ENCODE data around the gene CAMK2N2.

Gene CAMK2N2

DNA sequence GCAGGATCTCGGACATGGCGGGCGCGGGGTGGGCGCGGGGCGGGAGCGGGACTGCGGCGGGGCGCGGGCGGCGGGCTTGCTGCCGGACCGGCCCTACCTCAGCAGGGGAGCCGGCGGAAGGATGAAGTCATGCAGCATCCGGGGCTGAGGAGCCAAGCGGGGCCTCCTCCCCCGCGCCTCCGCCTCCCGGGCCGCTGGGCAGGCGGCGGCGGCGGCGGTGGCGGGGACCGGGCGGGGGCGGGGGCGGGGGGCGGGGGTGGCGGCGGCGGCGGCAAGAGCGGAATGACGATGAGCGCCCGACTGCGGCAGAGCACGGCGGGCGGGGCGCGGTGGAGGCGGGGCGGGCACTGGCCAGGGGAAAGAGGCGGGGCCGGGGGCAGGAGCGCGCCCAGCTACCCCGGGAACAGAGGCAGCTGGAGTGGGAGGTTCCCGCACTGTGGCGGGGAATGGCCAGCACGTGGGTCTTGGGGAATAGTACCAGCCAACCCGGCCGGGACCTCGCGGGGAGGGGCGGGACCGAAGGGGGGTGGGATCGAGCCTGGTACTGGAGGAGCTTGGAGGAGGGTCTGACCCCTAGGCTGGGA is at the start of gene CAMK2N2:
CAMK2N2 (minus strand) TSS at position 284 of the 584 bp plus-strand sequence; CDS start at position 16, 268 bp downstream.
- DNase-seq (ENCODE audit: extremely low spot score, insufficient read length, low read depth) (no peak), FAIRE-seq (no peak)

DNA sequence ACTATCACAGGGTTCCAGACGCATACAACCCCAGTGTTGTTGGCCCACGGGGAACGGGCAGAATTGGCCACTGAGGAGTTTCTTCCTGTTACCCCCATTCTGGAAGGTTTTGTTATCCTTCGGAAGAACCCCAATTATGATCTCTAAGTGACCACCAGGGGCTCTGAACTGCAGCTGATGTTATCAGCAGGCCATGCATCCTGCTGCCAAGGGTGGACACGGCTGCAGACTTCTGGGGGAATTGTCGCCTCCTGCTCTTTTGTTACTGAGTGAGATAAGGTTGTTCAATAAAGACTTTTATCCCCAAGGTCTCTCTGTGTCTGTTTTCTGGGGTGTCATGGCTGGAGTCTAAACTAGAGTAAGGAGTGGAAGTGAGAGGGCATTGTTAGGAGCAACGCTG is 47.4 kb upstream of the CAMK2N2 start:
- no peak for DNase-seq (ENCODE audit: extremely low spot score, insufficient read length, low read depth)
- no peak for FAIRE-seq

DNA sequence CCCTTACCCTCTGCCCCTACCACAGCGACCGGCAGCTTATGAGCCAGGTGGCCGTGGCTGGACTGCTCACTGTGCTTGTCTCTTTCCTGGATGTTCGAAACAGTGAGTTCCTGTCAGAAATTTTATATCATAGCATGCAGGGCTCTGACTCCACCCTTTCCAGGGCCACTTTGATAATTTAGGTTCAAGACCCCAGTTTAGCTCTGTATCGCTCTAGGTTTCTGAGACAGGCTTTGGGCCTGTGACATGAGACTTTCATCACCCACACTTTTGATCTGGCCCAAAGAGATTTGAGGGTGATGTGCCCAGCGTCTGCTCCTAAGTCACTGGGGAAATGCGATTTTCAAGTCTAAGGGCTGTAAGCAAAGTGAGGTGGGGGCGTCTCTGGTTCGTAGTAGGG is 46.6 kb upstream of the CAMK2N2 start:
- no peak for DNase-seq (ENCODE audit: extremely low spot score, insufficient read length, low read depth)
- FAIRE-seq: no peak

DNA sequence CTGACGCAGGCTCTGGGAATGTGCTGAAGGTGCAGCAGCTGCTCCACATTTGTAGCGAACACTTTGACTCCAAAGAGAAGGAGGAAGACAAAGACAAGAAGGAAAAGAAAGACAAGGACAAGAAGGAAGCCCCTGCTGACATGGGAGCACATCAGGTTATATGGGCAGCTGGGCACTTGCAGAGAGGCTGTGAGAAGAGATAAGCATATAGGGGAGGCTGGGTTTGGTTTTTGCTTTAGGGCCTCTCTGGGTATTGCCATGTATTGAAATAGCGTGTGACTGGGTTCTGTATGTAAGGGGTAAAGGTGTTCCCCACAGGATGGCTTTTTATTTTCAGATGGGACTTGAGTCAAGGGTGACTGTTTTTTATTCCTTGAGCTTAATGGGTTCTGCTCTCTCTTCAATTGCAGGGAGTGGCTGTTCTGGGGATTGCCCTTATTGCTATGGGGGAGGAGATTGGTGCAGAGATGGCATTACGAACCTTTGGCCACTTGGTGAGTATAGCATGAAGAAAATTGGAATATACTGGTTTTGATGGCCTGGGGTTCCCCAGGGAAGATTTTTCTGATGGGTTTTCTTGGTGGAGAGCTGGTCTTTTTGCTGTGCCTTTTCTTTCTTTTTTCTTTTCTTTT is 45.1 kb upstream of the CAMK2N2 start:
- no peak for FAIRE-seq
- DNase-seq (ENCODE audit: extremely low spot score, insufficient read length, low read depth): no peak

DNA sequence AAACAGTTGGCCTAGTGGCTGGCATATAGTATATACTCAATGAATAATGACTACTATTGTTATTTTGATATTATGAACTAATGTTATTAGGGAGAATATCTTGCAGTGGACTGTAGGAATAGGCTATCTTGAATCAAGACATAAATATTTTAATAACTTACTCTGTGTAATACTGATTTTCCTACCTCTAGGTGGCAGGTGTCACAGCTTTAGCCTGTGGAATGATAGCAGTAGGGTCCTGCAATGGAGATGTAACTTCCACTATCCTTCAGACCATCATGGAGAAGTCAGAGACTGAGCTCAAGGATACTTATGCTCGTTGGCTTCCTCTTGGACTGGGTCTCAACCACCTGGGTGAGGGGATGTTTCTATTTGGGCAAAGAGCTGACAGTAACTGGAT is 44.2 kb upstream of the CAMK2N2 start:
- FAIRE-seq (no peak), DNase-seq (ENCODE audit: extremely low spot score, insufficient read length, low read depth) (no peak)

DNA sequence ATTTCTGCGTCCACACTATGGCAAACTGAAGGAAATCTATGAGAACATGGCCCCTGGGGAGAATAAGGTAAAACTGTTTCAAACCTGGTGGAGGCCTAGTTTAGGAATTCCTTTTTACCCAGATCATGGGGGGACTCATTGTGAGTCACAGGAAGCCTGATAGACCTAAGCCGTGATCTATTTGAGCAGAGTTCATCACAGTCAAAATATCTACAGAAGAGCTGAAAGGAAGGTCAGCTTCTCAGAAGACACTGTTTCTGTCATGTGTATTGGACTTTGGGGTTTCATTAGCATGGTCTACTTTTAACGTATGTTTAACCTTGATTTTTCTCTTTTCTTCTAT is 39.0 kb upstream of the CAMK2N2 start:
- DNase-seq (ENCODE audit: extremely low spot score, insufficient read length, low read depth): no peak
- FAIRE-seq: no peak

DNA sequence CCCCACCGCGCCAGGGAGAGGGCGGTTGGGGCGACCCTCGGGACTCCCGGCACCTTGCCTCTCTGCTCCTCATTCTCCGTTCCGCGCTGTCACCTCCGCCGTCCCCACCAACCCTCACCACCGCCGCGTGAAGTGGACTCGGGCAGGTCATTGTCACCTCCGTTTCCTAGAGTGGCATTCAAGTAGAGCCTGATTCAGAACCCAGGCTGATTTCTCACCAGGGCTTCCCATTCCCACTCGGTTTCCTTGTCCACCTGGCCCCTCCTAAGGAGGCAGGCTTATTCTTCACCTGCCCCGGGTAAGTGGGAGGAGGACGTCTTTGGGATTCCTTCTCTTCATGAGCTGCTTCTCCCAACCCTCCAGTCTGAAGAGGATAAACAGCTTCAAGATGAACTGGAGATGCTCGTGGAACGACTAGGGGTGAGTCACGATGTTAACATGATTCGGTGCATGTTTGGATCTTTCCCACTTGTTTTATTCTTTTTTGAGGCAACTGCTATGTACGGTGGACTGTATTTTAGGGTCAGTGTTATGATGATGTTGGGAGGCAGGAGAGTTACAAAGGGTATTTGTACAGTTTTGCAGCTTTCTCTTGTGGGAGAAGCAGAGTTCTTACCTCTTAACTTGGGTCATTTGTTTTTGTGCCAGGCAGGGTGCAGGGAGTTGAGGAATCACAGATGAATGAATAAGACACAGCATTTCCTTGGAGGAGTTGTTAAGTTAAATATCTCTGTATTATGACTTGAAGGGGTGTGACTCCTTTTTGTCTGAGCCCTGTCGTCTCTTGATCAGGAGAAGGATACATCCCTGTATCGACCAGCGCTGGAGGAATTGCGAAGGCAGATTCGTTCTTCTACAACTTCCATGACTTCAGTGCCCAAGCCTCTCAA is 38.4 kb upstream of the CAMK2N2 start:
- no peak for FAIRE-seq
- no peak for DNase-seq (ENCODE audit: extremely low spot score, insufficient read length, low read depth)

DNA sequence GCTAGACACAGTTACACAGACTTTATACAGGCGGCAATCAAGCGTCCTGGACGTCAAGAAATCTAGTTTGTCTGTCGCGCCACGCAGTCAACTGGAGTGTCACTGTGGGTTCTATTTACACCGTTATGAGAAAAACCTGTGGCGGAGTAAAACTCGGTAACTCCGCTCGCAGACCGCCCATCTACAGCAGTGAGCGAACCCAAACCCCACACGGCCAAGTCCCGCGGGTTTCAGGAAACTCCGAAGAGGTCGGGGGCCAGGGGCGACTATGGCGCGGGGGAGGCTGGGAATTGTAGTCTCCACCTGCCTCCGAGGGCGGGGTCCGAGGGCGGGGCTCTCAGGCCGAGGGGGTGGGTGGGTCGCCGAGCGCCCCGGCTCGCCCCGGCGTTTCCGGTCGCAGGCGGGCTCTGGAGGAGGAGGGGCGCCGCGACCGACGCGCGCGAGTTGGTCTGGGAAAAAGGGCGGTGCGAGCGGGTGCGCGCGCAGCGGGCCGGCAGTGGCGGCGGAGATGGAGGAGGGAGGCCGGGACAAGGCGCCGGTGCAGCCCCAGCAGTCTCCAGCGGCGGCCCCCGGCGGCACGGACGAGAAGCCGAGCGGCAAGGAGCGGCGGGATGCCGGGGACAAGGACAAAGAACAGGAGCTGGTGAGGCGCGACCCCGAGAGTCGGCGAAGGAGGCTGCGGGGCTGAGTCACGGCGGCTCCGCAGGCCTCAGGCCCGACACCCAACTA is 37.6 kb upstream of the CAMK2N2 start, which contains the start of gene PSMD2:
PSMD2 (plus strand) TSS at position 483 of the 729 bp plus-strand sequence; CDS start at position 509, 26 bp downstream.
- peak; percentile 98 for DNase-seq (ENCODE audit: extremely low spot score, insufficient read length, low read depth)
- peak; percentile 88 for FAIRE-seq

DNA sequence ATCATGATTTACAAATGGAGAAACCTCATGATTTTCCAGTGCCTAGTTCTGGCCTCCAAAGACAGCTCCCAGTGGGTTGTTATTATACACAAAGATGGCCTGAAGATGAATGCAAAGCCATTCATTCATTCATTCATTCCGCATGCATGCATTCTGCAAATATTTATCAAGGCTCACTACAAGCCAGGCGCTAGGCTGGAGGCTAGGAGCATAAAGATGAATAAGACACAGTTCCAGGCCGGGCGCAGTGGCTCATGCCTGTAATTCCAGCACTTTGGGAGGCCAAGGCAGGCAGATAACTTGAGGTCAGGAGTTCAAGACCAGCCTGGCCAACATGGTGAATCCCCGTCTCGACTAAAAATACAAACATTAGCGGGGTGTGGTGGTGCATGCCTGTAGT is 35.3 kb upstream of the CAMK2N2 start:
- FAIRE-seq (no peak), DNase-seq (ENCODE audit: extremely low spot score, insufficient read length, low read depth) (no peak)

DNA sequence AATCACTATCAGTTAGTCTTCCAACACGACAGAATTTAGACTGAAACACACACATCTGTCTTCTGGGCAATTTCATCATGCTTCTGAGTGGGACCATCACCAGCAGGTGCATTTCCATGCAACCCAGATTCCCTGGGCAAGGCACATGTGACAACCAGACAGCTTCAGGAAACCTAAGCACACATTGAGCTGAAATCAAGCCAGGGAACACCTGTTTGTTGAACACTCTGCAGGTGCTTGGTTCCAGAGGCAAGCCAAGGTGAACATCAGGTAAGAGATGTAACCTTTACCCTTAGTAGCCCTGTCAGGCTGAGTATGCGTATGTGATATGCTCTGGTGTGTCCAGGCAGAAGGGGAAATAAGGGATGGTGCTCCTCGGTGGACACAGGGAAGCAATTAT is 34.4 kb upstream of the CAMK2N2 start:
- FAIRE-seq (no peak), DNase-seq (ENCODE audit: extremely low spot score, insufficient read length, low read depth) (no peak)

DNA sequence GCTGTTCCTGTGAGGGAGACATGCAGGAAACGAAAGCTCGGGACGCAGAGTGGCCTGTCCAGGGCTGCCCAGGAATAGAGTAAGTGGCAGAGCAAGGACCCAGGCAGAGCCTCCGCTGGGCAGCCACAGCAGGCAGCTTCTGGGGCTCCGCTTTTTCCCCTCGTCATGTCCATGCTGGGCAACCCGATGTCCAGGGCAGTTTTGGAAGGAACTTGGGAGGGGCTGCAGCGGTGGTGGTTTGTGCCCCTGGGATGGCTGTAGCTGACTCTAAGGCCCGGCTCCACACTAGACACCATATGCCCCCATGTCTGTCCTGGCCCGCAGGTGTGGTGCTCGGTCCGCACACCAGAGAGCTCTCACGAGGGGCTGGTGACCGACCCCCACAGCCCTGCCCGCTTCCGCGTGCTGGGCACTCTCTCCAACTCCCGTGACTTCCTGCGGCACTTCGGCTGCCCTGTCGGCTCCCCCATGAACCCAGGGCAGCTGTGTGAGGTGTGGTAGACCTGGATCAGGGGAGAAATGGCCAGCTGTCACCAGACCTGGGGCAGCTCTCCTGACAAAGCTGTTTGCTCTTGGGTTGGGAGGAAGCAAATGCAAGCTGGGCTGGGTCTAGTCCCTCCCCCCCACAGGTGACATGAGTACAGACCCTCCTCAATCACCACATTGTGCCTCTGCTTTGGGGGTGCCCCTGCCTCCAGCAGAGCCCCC is 30.5 kb upstream of the CAMK2N2 start:
- DNase-seq (ENCODE audit: extremely low spot score, insufficient read length, low read depth): no peak
- no peak for FAIRE-seq

DNA sequence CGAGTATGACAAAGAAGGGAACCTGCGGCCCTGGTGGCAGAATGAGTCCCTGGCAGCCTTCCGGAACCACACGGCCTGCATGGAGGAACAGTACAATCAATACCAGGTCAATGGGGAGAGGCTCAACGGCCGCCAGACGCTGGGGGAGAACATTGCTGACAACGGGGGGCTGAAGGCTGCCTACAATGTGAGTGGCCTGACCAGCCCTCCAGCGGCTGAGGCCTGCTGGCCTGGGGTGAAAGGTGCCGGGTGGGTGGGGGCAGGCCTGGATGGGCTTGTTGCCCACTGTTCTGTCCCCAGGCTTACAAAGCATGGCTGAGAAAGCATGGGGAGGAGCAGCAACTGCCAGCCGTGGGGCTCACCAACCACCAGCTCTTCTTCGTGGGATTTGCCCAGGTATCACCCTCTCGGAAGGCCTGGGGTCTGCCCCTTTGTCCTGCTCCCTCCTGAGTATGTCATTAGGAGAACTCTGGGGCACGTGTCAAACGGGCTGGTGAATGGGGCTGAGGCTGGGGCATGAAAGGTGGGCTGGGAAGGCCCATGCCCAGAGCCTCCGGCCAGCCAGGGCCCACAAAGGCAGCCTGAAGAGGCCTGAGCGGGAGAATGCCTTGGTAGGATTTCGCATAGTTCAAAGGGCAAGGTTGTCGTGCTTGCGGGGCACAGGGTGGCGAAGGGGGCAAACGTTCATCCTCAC is 29.8 kb upstream of the CAMK2N2 start:
- no peak for DNase-seq (ENCODE audit: extremely low spot score, insufficient read length, low read depth)
- FAIRE-seq: no peak

DNA sequence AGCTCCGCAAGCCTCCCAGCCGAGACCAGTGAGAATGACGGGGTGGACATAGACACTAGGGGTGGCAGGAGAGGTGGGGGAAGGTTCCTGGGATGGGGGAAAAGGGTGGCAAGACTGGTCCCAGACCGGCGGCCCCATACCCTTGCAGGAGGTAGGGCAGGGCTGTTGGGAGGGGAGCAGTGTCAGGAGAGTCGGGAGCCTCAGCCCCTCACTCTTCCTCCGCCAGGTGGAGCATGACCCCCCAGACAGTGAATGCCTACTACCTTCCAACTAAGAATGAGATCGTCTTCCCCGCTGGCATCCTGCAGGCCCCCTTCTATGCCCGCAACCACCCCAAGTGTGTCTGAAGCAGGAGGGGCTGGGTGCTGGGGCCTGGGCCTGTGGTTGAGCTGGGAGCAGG is 29.0 kb upstream of the CAMK2N2 start:
- DNase-seq (ENCODE audit: extremely low spot score, insufficient read length, low read depth) (no peak), FAIRE-seq (no peak)

DNA sequence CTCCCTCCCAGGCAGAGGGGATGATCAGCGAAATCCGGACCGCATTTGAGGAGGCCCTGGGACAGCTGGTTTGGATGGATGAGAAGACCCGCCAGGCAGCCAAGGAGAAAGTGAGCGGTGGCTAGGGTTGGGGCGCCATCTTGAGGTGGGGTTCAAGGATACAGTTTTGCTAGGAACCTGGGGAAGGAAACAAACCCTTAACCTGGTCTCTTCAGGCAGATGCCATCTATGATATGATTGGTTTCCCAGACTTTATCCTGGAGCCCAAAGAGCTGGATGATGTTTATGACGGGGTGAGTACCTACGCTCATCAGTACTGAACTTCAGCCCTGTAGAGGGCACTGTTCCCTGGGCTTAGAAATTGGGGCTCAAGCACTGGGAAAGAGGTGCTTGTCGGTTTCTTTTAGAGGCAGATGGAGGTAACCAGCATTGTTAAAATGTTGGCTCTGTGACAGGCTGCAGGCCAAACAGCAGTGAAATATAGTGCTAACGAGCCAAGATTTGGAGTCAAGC is 28.1 kb upstream of the CAMK2N2 start:
- peak; percentile 68 for FAIRE-seq
- peak; percentile 55 for DNase-seq (ENCODE audit: extremely low spot score, insufficient read length, low read depth)

DNA sequence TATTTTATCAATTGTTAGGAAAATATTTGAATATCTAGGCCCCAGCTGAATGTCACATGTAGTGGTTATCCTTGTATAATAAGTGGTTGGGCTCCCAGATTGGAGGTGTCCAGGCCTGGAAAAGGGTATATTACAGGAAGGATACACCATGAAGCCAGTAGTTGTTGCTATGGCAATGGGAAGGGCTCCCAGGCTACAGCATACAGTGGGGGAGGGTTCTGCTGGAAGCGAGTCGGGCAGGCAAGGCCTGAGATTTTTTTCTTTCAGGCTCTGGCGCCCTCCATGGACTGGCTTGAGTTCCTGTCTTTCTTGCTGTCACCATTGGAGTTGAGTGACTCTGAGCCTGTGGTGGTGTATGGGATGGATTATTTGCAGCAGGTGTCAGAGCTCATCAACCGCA is 23.3 kb upstream of the CAMK2N2 start:
- FAIRE-seq: no peak
- no peak for DNase-seq (ENCODE audit: extremely low spot score, insufficient read length, low read depth)

DNA sequence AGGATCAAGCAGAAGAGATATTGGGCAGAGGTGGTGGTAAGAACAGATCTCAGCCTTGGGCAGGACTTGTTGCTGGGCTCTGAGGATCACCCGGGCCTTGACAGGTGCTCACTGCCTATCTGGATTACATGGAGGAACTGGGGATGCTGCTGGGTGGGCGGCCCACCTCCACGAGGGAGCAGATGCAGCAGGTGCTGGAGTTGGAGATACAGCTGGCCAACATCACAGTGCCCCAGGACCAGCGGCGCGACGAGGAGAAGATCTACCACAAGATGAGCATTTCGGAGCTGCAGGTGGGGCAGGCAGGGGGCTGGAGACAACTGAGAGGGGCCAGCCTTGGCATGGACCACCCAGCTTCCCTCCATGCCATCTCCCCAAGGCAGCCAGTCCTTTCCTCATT is 22.3 kb upstream of the CAMK2N2 start:
- FAIRE-seq (no peak), DNase-seq (ENCODE audit: extremely low spot score, insufficient read length, low read depth) (no peak)

DNA sequence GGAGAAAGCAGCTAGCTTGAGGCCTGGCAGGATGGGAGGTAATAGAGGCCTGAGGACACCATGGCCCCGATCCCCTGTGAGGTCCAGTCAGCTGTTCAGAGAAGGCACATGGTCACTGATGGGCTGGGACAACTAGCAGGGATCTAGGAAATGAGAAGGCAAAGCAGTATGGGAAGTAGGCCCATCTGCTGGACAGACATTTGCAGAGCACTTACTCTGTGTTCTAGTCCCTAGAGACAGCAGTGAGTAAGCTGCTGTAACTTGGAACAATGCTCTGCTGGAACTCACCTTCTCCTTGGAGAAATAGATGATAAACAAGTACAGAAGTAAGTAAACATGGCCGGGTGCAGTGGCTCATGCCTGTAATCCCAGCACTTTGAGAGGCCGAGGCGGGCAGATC is 21.6 kb upstream of the CAMK2N2 start:
- FAIRE-seq (no peak), DNase-seq (ENCODE audit: extremely low spot score, insufficient read length, low read depth) (no peak)

DNA sequence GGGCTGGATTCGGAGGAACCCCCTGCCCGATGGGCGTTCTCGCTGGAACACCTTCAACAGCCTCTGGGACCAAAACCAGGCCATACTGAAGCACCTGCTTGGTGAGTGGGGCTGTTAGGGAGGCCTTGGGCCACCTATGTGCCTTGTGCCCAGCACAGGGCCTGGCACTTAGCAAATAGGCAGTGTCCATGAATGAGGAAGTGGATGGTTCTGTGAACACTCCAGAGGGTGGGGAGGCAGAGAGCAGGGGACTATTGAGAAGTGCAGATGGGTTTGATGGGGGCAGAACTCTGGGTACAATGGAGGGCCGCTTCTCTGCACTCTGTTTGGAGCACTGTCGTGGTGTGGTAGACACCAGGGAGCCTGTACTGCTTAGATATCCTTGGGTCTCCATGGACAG is 16.0 kb upstream of the CAMK2N2 start:
- FAIRE-seq (no peak), DNase-seq (ENCODE audit: extremely low spot score, insufficient read length, low read depth) (no peak)
